GM21717 (cell line): Measurements from ENCODE around the gene CBX5.
"Not testable (repeated sequence)": the region's sequence is repeated elsewhere in the genome, so short reads cannot be mapped to it uniquely, and the experiment has no call there.

Experiments used
- ATAC-seq: cut with Tn5 transposase; IDR thresholded peaks from one replicate; pipeline ENCODE4 v1.9.1; 2021; ENCODE audit warnings: mild to moderate bottlenecking, moderate library complexity; ENCODE audit not compliant: unreplicated experiment

CBX5 gene

GRCh38 chr12:54201001-54201794, 78.7 kb downstream of the CBX5 start:
- ATAC-seq = peak; percentile 54

GRCh38 chr12:54200412-54200811, 79.5 kb downstream of the CBX5 start:
- ATAC-seq = no peak

GRCh38 chr12:54199917-54200316, 80.0 kb downstream of the CBX5 start:
- no peak for ATAC-seq

GRCh38 chr12:54199034-54199433, 80.9 kb downstream of the CBX5 start:
- no peak for ATAC-seq

- ATAC-seq = no peak
Observed at GRCh38 chr12:54197431-54197909, 82.5 kb downstream of the CBX5 start.

GRCh38 chr12:54197010-54197409, 82.9 kb downstream of the CBX5 start:
- no peak for ATAC-seq

GRCh38 chr12:54196396-54196795, 83.5 kb downstream of the CBX5 start:
- ATAC-seq = no peak

GRCh38 chr12:54195737-54196347, 84.1 kb downstream of the CBX5 start:
- no peak for ATAC-seq

GRCh38 chr12:54195080-54195736, 84.7 kb downstream of the CBX5 start:
- ATAC-seq = no peak

- not testable (repeated sequence) for ATAC-seq
Observed at GRCh38 chr12:54194611-54195010, 85.3 kb downstream of the CBX5 start.

GRCh38 chr12:54193434-54193833, 86.5 kb downstream of the CBX5 start:
- no peak for ATAC-seq

- peak; percentile 29 for ATAC-seq
Observed at GRCh38 chr12:54191550-54192022, 88.3 kb downstream of the CBX5 start.

- no peak for ATAC-seq
Observed at GRCh38 chr12:54191126-54191525, 88.8 kb downstream of the CBX5 start.

- no peak for ATAC-seq
Observed at GRCh38 chr12:54189198-54189539, 90.8 kb downstream of the CBX5 start.

- no peak for ATAC-seq
Observed at GRCh38 chr12:54187075-54187474, 92.8 kb downstream of the CBX5 start.

GRCh38 chr12:54185919-54186318, 94.0 kb downstream of the CBX5 start:
- no peak for ATAC-seq

- not testable (repeated sequence) for ATAC-seq
Observed at GRCh38 chr12:54185297-54185696, 94.6 kb downstream of the CBX5 start.

- no peak for ATAC-seq
Observed at GRCh38 chr12:54184024-54184805, 95.7 kb downstream of the CBX5 start.

GRCh38 chr12:54182981-54183380, 96.9 kb downstream of the CBX5 start:
- ATAC-seq = no peak

GRCh38 chr12:54182086-54182485, 97.8 kb downstream of the CBX5 start:
- ATAC-seq = no peak
